GM12878 (cell line): ENCODE data around the gene IRF2.
A peak's percentile ranks its signal among the peaks of the same experiment; 100 is the strongest.

Experiments used
- GABPA ChIP-seq: IDR thresholded peaks from 2 replicates; pipeline ENCODE4 v1.6.1; 2014; ENCODE audit warnings: antibody characterized with exemption, low read depth, mild to moderate bottlenecking, inconsistent platforms
- PAX8 ChIP-seq: fragments of 450-650 bp; IDR thresholded peaks from 2 replicates; pipeline ENCODE4 v1.6.1; 2017; ENCODE audit warnings: mild to moderate bottlenecking, moderate library complexity
- POLR2AphosphoS2 ChIP-seq: IDR thresholded peaks from 2 replicates; pipeline ENCODE4 v1.6.1; 2011; ENCODE audit warnings: low read depth, mild to moderate bottlenecking, low read length, improper control_type of control experiment, moderate library complexity

- TF ChIP-seq PAX8 (no peak), GABPA (0 out of 2 replicates have a peak, but pooled peaks have one; percentile 22), POLR2AphosphoS2 (no peak)
These were observed 64.2 kb downstream of the IRF2 start for GRCh38 chr4:184409911-184410692.
